GM12878 (cell line): ENCODE data around the gene TRAPPC3L. TPM values are rescaled to one million over a fixed set of nuclear protein-coding genes. Genes with fewer than 3 reads are reported as not detected.
A peak's percentile ranks its signal among the peaks of the same experiment; 100 is the strongest.

Source experiments
- ASH2L ChIP-seq: fragments of 300-600, 200-600 bp; sonication (generic); IDR thresholded peaks from 2 replicates; pipeline ENCODE4 v1.6.1; 2017; ENCODE audit warnings: low read depth, mild to moderate bottlenecking, borderline replicate concordance
- CTCF ChIP-seq, 3 experiments: IDR thresholded peaks in 2 of 3; conservative IDR thresholded peaks in 1 of 3; 2 replicates each; pipeline ENCODE4 v1.5.1; 2011; ENCODE audit warnings: low read depth in 3 of 3, low read length in 3 of 3, mild to moderate bottlenecking in 3 of 3, control low read depth in 2 of 3, moderate library complexity in 2 of 3, inconsistent platforms in 1 of 3, mixed read lengths in 1 of 3; ENCODE audit not compliant: control insufficient read depth in 2 of 3, insufficient read depth in 1 of 3; ENCODE audit errors: extremely low read depth in 1 of 3
- ESRRA ChIP-seq: IDR thresholded peaks from 2 replicates; pipeline ENCODE4 v1.6.1; 2012; ENCODE audit warnings: mild to moderate bottlenecking, low read length, improper control_type of control experiment
- GATAD2B ChIP-seq: fragments of 450-650 bp; conservative IDR thresholded peaks from 2 replicates; pipeline ENCODE4 v1.6.1; 2017; ENCODE audit warnings: low read depth, mild to moderate bottlenecking, moderate library complexity
- IRF4 ChIP-seq: IDR thresholded peaks from 2 replicates; pipeline ENCODE4 v1.6.1; 2011; ENCODE audit warnings: low read depth, low read length
- NBN ChIP-seq: fragments of 450-650 bp; IDR thresholded peaks from 2 replicates; pipeline ENCODE4 v1.6.1; 2016
- NFYA ChIP-seq: IDR thresholded peaks from 2 replicates; pipeline ENCODE4 v1.6.1; 2011; ENCODE audit warnings: low read depth, mild to moderate bottlenecking, low read length, improper control_type of control experiment, borderline replicate concordance
- NR2C2 ChIP-seq: IDR thresholded peaks from 2 replicates; pipeline ENCODE4 v1.6.1; 2011; ENCODE audit warnings: borderline replicate concordance, low read depth; ENCODE audit not compliant: control insufficient read depth, insufficient read length
- PBX3 ChIP-seq: IDR thresholded peaks from 2 replicates; pipeline ENCODE4 v1.6.1; 2011; ENCODE audit warnings: mild to moderate bottlenecking, low read depth, low read length, moderate library complexity; ENCODE audit not compliant: insufficient replicate concordance
- RAD21 ChIP-seq: IDR thresholded peaks from 2 replicates; pipeline ENCODE4 v1.6.1; 2011; ENCODE audit warnings: mild to moderate bottlenecking, low read depth, low read length, moderate library complexity; ENCODE audit not compliant: insufficient read depth
- RAD51 ChIP-seq: fragments of 450-650 bp; IDR thresholded peaks from 2 replicates; pipeline ENCODE4 v1.6.1; 2016; ENCODE audit warnings: moderate library complexity, mild to moderate bottlenecking, inconsistent platforms
- SIN3A ChIP-seq: IDR thresholded peaks from 2 replicates; pipeline ENCODE4 v1.6.1; 2012; ENCODE audit warnings: low read depth, low read length, improper control_type of control experiment
- SMARCA5 ChIP-seq: fragments of 450-650 bp; IDR thresholded peaks from 2 replicates; pipeline ENCODE4 v1.6.1; 2017; ENCODE audit warnings: mild to moderate bottlenecking
- SREBF1 ChIP-seq: IDR thresholded peaks from 2 replicates; pipeline ENCODE4 v1.6.1; 2012; ENCODE audit warnings: mild to moderate bottlenecking, low read length
- ZBTB40 ChIP-seq: fragments of 450-650 bp; IDR thresholded peaks from 2 replicates; pipeline ENCODE4 v1.6.1; 2016; ENCODE audit warnings: mild to moderate bottlenecking, moderate library complexity, borderline replicate concordance
- ZNF592 ChIP-seq: fragments of 450-650 bp; IDR thresholded peaks from 2 replicates; pipeline ENCODE4 v1.6.1; 2017; ENCODE audit warnings: mild to moderate bottlenecking, moderate library complexity
- polyA plus RNA-seq, 11 experiments: library from polyadenylated mRNA; depleted of rRNA in 4 of 11; unstranded in 6 of 11; stranded (reverse) in 5 of 11; fragments of >200 nt; fragmentation: Nextera tagmentation in 4 of 11; fragmentation: Illumina TruSeq in 1 of 11; extraction: Ambion mirVana in 4 of 11; extraction: Trizol in 1 of 11; gene quantifications; 1 replicate in 1 of 11; 2 replicates in 10 of 11; pipeline versions ENCODE4 v1.2.1 to v1.2.3, GENCODE V29; 2011 to 2016; ENCODE audit warnings: inconsistent platforms in 2 of 11, missing spikeins in 2 of 11, low read depth in 1 of 11
- total RNA-seq, 4 experiments: library from RNA; depleted of rRNA in 3 of 4; stranded (reverse); fragments of >200 nt in 3 of 4; fragmentation: Illumina TruSeq in 1 of 4; extraction: Trizol in 1 of 4; gene quantifications; 2 replicates each; pipeline versions ENCODE4 v1.2.1 to v1.2.3, GENCODE V29; 2013 to 2021
- TF ChIP-seq, protein P1 (sequence below): fragments of 450-650 bp; IDR thresholded peaks from 2 replicates; pipeline ENCODE4 v1.6.1; 2016; ENCODE audit warnings: mild to moderate bottlenecking

The TRAPPC3L gene
- total and polyA plus RNA-seq, 10 of the 15 experiments (the other 5 are each of a cell fraction or from before 2014, with no cell fraction given): not detected

- no peak for TF ChIP-seq ZNF592
- TF ChIP-seq GATAD2B: no peak
- no peak for TF ChIP-seq NFYA
- TF ChIP-seq SREBF1: peak; percentile 61; the same call in 1 of the 2 replicates
- TF ChIP-seq SIN3A: no peak
- peak; percentile 83; the same call in 1 of the 2 replicates for TF ChIP-seq NBN
- no peak for TF ChIP-seq RAD21
- TF ChIP-seq SMARCA5: no peak
- no peak for TF ChIP-seq ASH2L
- no peak for TF ChIP-seq CTCF (IDR thresholded peaks at IDR 0.05 in 2 of 3, conservative IDR thresholded peaks at IDR 0.05 in 1 of 3; ENCODE audit: control insufficient read depth in 2 of 3, extremely low read depth in 1 of 3, insufficient read depth in 1 of 3, low read depth in 3 of 3, low read length in 3 of 3)
- no peak for TF ChIP-seq ZBTB40
- no peak for TF ChIP-seq PBX3
- no peak for TF ChIP-seq NR2C2
- peak; percentile 87 for TF ChIP-seq IRF4
- TF ChIP-seq, protein P1, sequence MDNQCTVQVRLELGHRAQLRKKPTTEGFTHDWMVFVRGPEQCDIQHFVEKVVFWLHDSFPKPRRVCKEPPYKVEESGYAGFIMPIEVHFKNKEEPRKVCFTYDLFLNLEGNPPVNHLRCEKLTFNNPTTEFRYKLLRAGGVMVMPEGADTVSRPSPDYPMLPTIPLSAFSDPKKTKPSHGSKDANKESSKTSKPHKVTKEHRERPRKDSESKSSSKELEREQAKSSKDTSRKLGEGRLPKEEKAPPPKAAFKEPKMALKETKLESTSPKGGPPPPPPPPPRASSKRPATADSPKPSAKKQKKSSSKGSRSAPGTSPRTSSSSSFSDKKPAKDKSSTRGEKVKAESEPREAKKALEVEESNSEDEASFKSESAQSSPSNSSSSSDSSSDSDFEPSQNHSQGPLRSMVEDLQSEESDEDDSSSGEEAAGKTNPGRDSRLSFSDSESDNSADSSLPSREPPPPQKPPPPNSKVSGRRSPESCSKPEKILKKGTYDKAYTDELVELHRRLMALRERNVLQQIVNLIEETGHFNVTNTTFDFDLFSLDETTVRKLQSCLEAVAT: 0 out of 2 replicates have a peak, but pooled peaks have one; percentile 56
- TF ChIP-seq ESRRA: no peak
- TF ChIP-seq RAD51: no peak
These were observed 69.3 kb downstream of the TRAPPC3L start (continued) for GRCh38 chr6:116476002-116476678.
